ENCODE measurements around the gene TMEM178B.

DNA sequence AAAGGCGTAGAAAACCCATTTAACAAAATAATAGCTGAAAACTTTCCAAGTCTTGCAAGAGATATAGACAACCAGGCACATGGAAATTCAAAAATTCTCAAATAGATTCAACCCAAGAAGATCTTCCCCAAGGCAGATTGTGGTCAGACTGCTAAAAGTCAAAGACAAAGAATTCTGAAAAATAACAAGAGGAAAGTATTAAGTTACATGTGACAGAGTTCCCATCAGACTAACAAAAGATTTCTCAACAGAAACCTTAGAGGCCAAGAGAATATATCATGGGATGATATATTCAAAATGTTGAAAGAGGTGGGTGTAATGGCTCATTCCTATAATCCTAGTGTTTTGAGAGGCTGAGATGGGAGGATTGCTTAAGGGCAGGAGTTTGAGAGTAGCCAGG lies 59.8 kb downstream of the TMEM178B start:
- TF ChIP-seq POLR2AphosphoS5 (IDR thresholded peaks at IDR 0.05) (no peak), REST (IDR thresholded peaks at IDR 0.05; ENCODE audit: borderline replicate concordance) (no peak), EZH2 (IDR thresholded peaks at IDR 0.05; ENCODE audit: borderline replicate concordance, insufficient read depth, low read length, poor library complexity, severe bottlenecking) (no peak), EP300 (conservative IDR thresholded peaks at IDR 0.05; ENCODE audit: poor library complexity, severe bottlenecking) (no peak), SMC3 (conservative IDR thresholded peaks at IDR 0.05; ENCODE audit: poor library complexity) (no peak)
- TF ChIP-seq, protein P1, sequence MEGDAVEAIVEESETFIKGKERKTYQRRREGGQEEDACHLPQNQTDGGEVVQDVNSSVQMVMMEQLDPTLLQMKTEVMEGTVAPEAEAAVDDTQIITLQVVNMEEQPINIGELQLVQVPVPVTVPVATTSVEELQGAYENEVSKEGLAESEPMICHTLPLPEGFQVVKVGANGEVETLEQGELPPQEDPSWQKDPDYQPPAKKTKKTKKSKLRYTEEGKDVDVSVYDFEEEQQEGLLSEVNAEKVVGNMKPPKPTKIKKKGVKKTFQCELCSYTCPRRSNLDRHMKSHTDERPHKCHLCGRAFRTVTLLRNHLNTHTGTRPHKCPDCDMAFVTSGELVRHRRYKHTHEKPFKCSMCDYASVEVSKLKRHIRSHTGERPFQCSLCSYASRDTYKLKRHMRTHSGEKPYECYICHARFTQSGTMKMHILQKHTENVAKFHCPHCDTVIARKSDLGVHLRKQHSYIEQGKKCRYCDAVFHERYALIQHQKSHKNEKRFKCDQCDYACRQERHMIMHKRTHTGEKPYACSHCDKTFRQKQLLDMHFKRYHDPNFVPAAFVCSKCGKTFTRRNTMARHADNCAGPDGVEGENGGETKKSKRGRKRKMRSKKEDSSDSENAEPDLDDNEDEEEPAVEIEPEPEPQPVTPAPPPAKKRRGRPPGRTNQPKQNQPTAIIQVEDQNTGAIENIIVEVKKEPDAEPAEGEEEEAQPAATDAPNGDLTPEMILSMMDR (IDR thresholded peaks at IDR 0.05; ENCODE audit: poor library complexity, severe bottlenecking) = no peak

All from neural cell (in vitro differentiated cells).